GM23338 (cell line): Measurements from ENCODE around the gene THUMPD3. TPM values are rescaled to one million over a fixed set of nuclear protein-coding genes. Genes with fewer than 3 reads are reported as not detected.

Source experiments
- ATAC-seq: fragments of 200-7000 bp; cut with Tn5 transposase; 3 replicates; pipeline ENCODE4 v1.9.1; 2020
- DNase-seq: peaks from one replicate; pipeline ENCODE4 v3.0.0-alpha.2; 2015; ENCODE audit warnings: low spot score
- H2AFZ ChIP-seq: fragments of 200-600 bp; sonication (generic); 2 replicates; pipeline ENCODE4 v1.8.0; 2016; ENCODE audit warnings: antibody characterized with exemption, mild to moderate bottlenecking, moderate library complexity
- H3F3A ChIP-seq: fragments of 200-600 bp; sonication (generic); replicated peaks from 2 replicates; pipeline ENCODE4 v1.8.0; 2017; ENCODE audit warnings: antibody characterized with exemption, mixed run types, low read depth
- H3K27ac ChIP-seq: fragments of 200-600 bp; sonication (generic); 2 replicates; pipeline ENCODE4 v1.6.1; 2016; ENCODE audit warnings: low read depth
- H3K27me3 ChIP-seq: fragments of 200-600 bp; sonication (generic); 2 replicates; pipeline ENCODE4 v1.8.0; 2016; ENCODE audit warnings: mild to moderate bottlenecking, mixed run types, moderate library complexity; ENCODE audit not compliant: insufficient read depth
- H3K36me3 ChIP-seq: fragments of 200-600 bp; sonication (generic); 2 replicates; pipeline ENCODE4 v1.8.0; 2016; ENCODE audit warnings: mild to moderate bottlenecking; ENCODE audit not compliant: insufficient read depth
- H3K4me1 ChIP-seq: fragments of 200-600 bp; sonication (generic); 2 replicates; pipeline ENCODE4 v1.8.0; 2016; ENCODE audit warnings: mild to moderate bottlenecking, moderate library complexity; ENCODE audit not compliant: insufficient read depth
- H3K4me2 ChIP-seq: fragments of 200-600 bp; sonication (generic); 2 replicates; pipeline ENCODE4 v1.7.1; 2017; ENCODE audit warnings: mixed run types
- H3K4me3 ChIP-seq: fragments of 200-600 bp; sonication (generic); 2 replicates; pipeline ENCODE4 v1.6.1; 2016; ENCODE audit warnings: mixed run types
- H3K79me2 ChIP-seq: fragments of 200-600 bp; sonication (generic); replicated peaks from 2 replicates; pipeline ENCODE4 v1.8.0; 2017; ENCODE audit warnings: mild to moderate bottlenecking; ENCODE audit not compliant: insufficient read depth
- H3K9me2 ChIP-seq: fragments of 200-600 bp; sonication (generic); 2 replicates; pipeline ENCODE4 v1.8.0; 2017; ENCODE audit not compliant: insufficient read depth
- H4K20me1 ChIP-seq: fragments of 200-600 bp; sonication (generic); replicated peaks from 2 replicates; pipeline ENCODE4 v1.8.0; 2017; ENCODE audit warnings: mild to moderate bottlenecking; ENCODE audit not compliant: insufficient read depth
- H3K27ac Mint-ChIP-seq: 2 replicates; pipeline ENCODE4 v1.8.0; 2020; ENCODE audit warnings: inconsistent platforms, mild to moderate bottlenecking, moderate library complexity, mixed read lengths
- H3K27me3 Mint-ChIP-seq: 3 replicates; pipeline ENCODE4 v1.8.0; 2022; ENCODE audit warnings: low read depth, mild to moderate bottlenecking, moderate library complexity, mixed read lengths, inconsistent platforms; ENCODE audit not compliant: insufficient read depth, poor library complexity
- H3K36me3 Mint-ChIP-seq: 3 replicates; pipeline ENCODE4 v1.8.0; 2021; ENCODE audit warnings: low read depth, mild to moderate bottlenecking, inconsistent platforms, moderate library complexity, mixed read lengths
- H3K4me1 Mint-ChIP-seq: 3 replicates; pipeline ENCODE4 v1.8.0; 2020; ENCODE audit warnings: mild to moderate bottlenecking, inconsistent platforms, mixed read lengths
- H3K4me3 Mint-ChIP-seq: 3 replicates; pipeline ENCODE4 v1.8.0; 2021; ENCODE audit warnings: moderate library complexity, mild to moderate bottlenecking, inconsistent platforms, mixed read lengths
- H3K9me3 Mint-ChIP-seq: 3 replicates; pipeline ENCODE4 v1.8.0; 2020; ENCODE audit warnings: moderate library complexity, mild to moderate bottlenecking, inconsistent platforms, mixed read lengths
- CREB1 ChIP-seq: fragments of 250-450 bp; sonication (Bioruptor Pico); IDR thresholded peaks from 2 replicates; pipeline ENCODE4 v1.5.0; 2020; ENCODE audit warnings: low read depth, mild to moderate bottlenecking, moderate library complexity
- ZNF114 ChIP-seq: fragments of 250-450 bp; sonication (Bioruptor Pico); IDR thresholded peaks from 2 replicates; pipeline ENCODE4 v1.5.0; 2020; ENCODE audit warnings: mild to moderate bottlenecking, moderate library complexity
- polyA plus RNA-seq: library from polyadenylated mRNA; unstranded; fragments of >200 nt; fragmentation: Nextera tagmentation; extraction: Ambion mirVana; gene quantifications from 2 replicates; pipeline ENCODE4 v1.2.1, GENCODE V29; 2016
- total RNA-seq: library from RNA; depleted of rRNA; stranded (reverse); fragments of >200 nt; shearing (Covaris generic); gene quantifications from 2 replicates; pipeline ENCODE4 v1.2.3, GENCODE V29; 2014
- TF ChIP-seq, protein P1 (sequence below): fragments of 250-450 bp; sonication (Bioruptor Pico); IDR thresholded peaks from 2 replicates; pipeline ENCODE4 v1.5.0; 2020; ENCODE audit warnings: mild to moderate bottlenecking, moderate library complexity
- TF ChIP-seq, protein P2 (sequence below): IDR thresholded peaks from 2 replicates; pipeline ENCODE4 v1.6.1; 2016; ENCODE audit warnings: antibody characterized with exemption
- TF ChIP-seq, protein P3 (sequence below): IDR thresholded peaks from one replicate; pipeline ENCODE4 v1.6.1; 2018; ENCODE audit warnings: antibody characterized with exemption; ENCODE audit not compliant: unreplicated experiment

THUMPD3 gene
- total and polyA plus RNA-seq, 2 experiments from 2014 or later = 30.1 to 54.1 TPM

DNA sequence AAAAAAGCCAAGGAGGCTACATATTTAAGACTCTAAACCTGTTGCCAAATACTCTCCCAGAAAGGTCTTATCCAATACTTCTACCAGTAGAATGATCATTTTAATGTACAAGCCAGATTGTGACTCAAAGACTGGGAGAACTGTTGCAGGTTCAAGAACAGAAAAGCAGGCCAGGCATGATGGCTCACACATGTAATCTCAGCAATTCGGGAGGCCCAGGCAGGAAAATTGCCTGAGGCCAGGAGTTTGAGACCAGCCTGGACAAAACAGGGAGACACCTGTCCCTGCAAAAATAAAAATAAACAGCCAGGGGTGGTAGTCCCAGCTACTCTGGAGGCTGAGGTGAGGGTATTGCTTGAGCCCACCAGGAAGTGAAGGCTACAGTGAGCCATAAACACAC lies 17.8 kb upstream of the THUMPD3 start:
- Histone ChIP-seq H3F3A (no peaks in the 10 kb centered on the region), H3K27me3 (no peaks in the 10 kb centered on the region), H3K36me3 (no peaks in the 10 kb centered on the region), H2AFZ (no peak overlapping the region), H3K4me1 (no peaks in the 10 kb centered on the region), H3K4me3 (no peak overlapping the region), H3K4me2 (no peak overlapping the region), H3K27ac (no peak overlapping the region), H3K9me2 (no peaks in the 10 kb centered on the region), H4K20me1 (no peaks in the 10 kb centered on the region), H3K79me2 (no peaks in the 10 kb centered on the region)
- Mint-ChIP-seq H3K27ac (no peak overlapping the region), H3K27me3 (peaks cover 5% of the 10 kb centered on the region), H3K4me3 (no peak overlapping the region), H3K9me3 (no peaks in the 10 kb centered on the region), H3K36me3 (peaks cover 7% of the 10 kb centered on the region), H3K4me1 (peaks cover 15% of the 10 kb centered on the region)
- no peak for TF ChIP-seq ZNF114 (CRISPR knock-in tag)
- TF ChIP-seq, protein P1, sequence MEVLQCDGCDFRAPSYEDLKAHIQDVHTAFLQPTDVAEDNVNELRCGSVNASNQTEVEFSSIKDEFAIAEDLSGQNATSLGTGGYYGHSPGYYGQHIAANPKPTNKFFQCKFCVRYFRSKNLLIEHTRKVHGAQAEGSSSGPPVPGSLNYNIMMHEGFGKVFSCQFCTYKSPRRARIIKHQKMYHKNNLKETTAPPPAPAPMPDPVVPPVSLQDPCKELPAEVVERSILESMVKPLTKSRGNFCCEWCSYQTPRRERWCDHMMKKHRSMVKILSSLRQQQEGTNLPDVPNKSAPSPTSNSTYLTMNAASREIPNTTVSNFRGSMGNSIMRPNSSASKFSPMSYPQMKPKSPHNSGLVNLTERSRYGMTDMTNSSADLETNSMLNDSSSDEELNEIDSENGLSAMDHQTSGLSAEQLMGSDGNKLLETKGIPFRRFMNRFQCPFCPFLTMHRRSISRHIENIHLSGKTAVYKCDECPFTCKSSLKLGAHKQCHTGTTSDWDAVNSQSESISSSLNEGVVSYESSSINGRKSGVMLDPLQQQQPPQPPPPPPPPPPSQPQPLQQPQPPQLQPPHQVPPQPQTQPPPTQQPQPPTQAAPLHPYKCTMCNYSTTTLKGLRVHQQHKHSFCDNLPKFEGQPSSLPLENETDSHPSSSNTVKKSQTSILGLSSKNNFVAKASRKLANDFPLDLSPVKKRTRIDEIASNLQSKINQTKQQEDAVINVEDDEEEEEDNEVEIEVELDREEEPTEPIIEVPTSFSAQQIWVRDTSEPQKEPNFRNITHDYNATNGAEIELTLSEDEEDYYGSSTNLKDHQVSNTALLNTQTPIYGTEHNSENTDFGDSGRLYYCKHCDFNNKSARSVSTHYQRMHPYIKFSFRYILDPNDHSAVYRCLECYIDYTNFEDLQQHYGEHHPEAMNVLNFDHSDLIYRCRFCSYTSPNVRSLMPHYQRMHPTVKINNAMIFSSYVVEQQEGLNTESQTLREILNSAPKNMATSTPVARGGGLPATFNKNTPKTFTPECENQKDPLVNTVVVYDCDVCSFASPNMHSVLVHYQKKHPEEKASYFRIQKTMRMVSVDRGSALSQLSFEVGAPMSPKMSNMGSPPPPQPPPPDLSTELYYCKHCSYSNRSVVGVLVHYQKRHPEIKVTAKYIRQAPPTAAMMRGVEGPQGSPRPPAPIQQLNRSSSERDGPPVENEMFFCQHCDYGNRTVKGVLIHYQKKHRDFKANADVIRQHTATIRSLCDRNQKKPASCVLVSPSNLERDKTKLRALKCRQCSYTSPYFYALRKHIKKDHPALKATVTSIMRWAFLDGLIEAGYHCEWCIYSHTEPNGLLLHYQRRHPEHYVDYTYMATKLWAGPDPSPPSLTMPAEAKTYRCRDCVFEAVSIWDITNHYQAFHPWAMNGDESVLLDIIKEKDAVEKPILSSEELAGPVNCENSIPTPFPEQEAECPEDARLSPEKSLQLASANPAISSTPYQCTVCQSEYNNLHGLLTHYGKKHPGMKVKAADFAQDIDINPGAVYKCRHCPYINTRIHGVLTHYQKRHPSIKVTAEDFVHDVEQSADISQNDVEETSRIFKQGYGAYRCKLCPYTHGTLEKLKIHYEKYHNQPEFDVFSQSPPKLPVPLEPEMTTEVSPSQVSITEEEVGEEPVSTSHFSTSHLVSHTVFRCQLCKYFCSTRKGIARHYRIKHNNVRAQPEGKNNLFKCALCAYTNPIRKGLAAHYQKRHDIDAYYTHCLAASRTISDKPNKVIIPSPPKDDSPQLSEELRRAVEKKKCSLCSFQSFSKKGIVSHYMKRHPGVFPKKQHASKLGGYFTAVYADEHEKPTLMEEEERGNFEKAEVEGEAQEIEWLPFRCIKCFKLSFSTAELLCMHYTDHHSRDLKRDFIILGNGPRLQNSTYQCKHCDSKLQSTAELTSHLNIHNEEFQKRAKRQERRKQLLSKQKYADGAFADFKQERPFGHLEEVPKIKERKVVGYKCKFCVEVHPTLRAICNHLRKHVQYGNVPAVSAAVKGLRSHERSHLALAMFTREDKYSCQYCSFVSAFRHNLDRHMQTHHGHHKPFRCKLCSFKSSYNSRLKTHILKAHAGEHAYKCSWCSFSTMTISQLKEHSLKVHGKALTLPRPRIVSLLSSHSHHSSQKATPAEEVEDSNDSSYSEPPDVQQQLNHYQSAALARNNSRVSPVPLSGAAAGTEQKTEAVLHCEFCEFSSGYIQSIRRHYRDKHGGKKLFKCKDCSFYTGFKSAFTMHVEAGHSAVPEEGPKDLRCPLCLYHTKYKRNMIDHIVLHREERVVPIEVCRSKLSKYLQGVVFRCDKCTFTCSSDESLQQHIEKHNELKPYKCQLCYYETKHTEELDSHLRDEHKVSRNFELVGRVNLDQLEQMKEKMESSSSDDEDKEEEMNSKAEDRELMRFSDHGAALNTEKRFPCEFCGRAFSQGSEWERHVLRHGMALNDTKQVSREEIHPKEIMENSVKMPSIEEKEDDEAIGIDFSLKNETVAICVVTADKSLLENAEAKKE (CRISPR knock-in tag) = no peak
- no peak for TF ChIP-seq CREB1 (CRISPR knock-in tag)
- TF ChIP-seq, protein P2, sequence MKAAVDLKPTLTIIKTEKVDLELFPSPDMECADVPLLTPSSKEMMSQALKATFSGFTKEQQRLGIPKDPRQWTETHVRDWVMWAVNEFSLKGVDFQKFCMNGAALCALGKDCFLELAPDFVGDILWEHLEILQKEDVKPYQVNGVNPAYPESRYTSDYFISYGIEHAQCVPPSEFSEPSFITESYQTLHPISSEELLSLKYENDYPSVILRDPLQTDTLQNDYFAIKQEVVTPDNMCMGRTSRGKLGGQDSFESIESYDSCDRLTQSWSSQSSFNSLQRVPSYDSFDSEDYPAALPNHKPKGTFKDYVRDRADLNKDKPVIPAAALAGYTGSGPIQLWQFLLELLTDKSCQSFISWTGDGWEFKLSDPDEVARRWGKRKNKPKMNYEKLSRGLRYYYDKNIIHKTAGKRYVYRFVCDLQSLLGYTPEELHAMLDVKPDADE = no peak
- TF ChIP-seq, protein P3, sequence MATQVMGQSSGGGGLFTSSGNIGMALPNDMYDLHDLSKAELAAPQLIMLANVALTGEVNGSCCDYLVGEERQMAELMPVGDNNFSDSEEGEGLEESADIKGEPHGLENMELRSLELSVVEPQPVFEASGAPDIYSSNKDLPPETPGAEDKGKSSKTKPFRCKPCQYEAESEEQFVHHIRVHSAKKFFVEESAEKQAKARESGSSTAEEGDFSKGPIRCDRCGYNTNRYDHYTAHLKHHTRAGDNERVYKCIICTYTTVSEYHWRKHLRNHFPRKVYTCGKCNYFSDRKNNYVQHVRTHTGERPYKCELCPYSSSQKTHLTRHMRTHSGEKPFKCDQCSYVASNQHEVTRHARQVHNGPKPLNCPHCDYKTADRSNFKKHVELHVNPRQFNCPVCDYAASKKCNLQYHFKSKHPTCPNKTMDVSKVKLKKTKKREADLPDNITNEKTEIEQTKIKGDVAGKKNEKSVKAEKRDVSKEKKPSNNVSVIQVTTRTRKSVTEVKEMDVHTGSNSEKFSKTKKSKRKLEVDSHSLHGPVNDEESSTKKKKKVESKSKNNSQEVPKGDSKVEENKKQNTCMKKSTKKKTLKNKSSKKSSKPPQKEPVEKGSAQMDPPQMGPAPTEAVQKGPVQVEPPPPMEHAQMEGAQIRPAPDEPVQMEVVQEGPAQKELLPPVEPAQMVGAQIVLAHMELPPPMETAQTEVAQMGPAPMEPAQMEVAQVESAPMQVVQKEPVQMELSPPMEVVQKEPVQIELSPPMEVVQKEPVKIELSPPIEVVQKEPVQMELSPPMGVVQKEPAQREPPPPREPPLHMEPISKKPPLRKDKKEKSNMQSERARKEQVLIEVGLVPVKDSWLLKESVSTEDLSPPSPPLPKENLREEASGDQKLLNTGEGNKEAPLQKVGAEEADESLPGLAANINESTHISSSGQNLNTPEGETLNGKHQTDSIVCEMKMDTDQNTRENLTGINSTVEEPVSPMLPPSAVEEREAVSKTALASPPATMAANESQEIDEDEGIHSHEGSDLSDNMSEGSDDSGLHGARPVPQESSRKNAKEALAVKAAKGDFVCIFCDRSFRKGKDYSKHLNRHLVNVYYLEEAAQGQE = no peak
- ATAC-seq = no peak
- no peak for DNase-seq
